CD4-positive, alpha-beta T cell (primary cell): ENCODE data around the gene DDX5. TPM values are rescaled to one million over a fixed set of nuclear protein-coding genes. Genes with fewer than 3 reads are reported as not detected.

Experiments
- microRNA-seq: library from miRNA; unstranded; fragments of <30 nt; microRNA quantifications from one replicate; pipeline ENCODE4 v1.2.0, GENCODE V29; 2021; ENCODE audit warnings: borderline microRNAs expressed, borderline replicate concordance
- total RNA-seq, 174 experiments: library from RNA in 2 of 174; stranded (reverse) in 2 of 174; gene quantifications; one replicate each; pipeline ENCODE4 v1.2.3 and lab custom pipeline; 2021 to 2026

Gene DDX5
- total RNA-seq, 2 experiments from 2014 or later, result 2,388 to 2,534 TPM

Small RNA genes within 50 kb of the gene (microRNA-seq; reads per million reads assigned to microRNA genes)
- gene MIR3064 (7.9 reads per million, percentile 35 among the genes with 10 or more reads in this experiment), gene MIR5047 (not detected)

Other genes with a start within 250 kb of the DDX5 start
- gene TEX2, start 243.0 kb downstream of the DDX5 start, total RNA-seq, result 1 to 10 TPM; 8.6 to 8.9 TPM
- gene PECAM1, start 115.4 kb downstream of the DDX5 start, total RNA-seq, result 10 to 100 TPM; 20.6 to 20.8 TPM
- gene MILR1, start 57.2 kb downstream of the DDX5 start, total RNA-seq, result under 1 TPM in 1 of 2 experiments, not detected in 1; 0.30 TPM
- gene POLG2, start 9.2 kb downstream of the DDX5 start, total RNA-seq, result 10 to 100 TPM; 32.8 to 34.1 TPM
- 100 to 1,000 TPM; 256 to 269 TPM for gene CEP95, start 688 bp upstream of the DDX5 start, total RNA-seq
- gene SMURF2, start 156.0 kb upstream of the DDX5 start, total RNA-seq, result 10 to 100 TPM; 28.0 to 29.7 TPM